ENCODE measurements around the gene SYPL2.

The SYPL2 gene

GRCh38 chr1:109521002-109521951, 54.9 kb downstream of the SYPL2 start:
- no peak for DNase-seq

GRCh38 chr1:109522026-109522425, 55.7 kb downstream of the SYPL2 start:
- no peak for DNase-seq

DNA sequence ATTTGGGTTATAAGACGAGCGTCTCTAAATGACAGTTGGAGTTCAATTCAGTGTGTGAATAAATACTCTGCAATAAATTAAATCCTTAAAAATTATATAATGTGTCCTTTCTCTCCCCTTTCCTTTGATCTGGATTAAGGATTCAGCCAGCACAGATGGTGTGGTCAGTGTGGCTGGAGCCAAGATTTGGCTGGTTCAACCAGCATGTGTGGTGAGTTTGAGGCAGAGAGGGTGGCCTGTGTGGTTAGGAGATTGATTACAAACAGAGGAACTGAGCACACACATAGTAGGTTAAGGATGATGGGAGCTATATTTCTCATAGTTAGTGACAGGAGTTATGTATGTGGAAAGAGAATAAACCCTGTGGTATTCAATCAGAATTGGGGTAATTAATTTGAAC, 57.4 kb downstream of the SYPL2 start:
- no peak for DNase-seq

DNA sequence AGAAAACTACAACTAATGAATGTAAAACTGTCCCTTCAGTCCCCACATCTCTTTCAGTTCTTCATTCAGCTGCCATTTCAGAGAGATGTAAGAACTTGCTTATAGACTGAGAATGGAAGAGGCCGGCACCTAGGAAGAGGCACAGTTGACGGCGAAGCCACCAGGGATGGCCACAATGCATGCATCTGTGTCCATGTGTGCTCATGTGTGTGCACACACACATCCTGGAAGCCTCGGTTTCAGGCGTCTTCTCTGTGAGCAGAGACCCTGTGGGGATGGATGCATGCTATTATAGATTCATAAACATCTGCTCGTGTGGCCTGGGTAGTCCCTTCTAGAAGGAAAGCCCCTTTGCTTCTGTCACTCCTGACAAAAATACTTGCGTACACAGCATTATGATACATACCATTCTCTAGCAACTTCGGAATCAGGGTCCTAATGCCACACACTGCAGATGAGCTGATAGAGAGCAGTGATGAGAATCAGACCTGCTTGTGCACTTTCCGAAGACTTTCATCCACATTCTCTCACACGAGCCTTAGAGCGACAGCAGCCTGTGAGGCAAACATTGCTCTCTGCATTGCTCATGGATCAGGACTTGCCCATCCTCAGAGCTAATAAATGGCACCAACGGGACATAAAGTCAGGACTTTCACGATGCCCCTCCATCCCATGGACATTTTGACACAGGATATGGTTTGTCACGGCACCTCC, 60.9 kb downstream of the SYPL2 start:
- no peak for DNase-seq

DNA sequence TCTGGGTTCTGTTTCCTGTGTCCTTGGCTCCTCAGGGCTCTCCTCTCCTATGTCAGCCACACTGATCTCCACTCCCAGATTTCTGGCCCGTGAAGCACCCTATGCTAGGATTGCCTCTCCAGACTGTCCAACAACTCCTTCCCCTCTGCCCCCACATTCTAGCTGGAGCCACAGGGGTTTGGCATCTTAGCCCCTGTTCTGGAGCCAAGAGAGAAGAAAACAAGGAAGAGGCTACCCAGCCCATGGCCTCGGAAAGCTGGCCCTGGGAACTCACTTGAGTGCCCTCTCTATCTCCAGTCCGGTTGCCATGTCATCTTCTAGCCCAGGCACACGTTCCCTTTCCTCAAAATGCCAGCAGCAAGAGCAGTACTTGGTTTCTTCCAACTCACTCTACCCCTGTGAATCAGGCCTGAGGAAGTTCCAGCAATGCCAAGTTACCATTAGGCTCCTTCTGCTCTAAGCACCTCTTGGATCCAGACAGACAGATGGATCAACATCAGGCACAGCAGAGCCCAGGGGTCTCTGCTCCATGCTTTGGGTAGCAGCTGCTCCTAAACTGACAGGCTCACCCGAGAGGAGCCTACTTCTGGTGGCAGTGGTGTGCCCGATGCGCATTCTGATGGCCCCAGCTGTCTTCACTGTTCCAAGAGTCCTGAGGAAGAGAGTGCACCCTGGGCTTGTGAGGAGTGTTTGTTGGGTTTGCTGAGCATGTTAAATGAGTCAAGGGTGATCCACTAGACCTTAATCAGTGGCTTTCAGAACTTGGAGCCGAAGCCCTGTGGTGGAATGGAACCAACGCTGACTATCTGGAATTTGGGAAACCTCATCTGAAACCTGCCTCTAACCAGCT, 61.7 kb downstream of the SYPL2 start:
- DNase-seq = no peak

DNA sequence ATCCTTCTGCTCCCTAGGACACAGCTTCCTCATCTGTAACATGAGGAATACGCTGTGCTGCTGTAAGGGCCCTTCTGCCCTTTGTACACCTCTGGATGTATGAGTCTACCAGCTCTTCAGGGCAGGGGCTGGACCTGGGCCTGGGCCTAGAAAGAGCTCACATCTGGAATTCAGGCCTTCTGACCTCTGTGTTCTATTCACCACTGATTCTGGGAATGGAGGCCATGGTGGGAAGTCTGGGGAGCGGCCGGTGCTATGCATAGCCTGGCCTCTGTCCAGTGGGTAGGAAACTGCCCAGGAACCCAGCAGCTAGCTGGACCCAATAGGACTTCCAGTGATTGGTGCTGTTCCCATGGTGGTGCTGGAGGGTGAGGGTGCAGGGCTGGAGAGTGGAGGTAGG, 62.4 kb downstream of the SYPL2 start:
- DNase-seq = no peak

DNA sequence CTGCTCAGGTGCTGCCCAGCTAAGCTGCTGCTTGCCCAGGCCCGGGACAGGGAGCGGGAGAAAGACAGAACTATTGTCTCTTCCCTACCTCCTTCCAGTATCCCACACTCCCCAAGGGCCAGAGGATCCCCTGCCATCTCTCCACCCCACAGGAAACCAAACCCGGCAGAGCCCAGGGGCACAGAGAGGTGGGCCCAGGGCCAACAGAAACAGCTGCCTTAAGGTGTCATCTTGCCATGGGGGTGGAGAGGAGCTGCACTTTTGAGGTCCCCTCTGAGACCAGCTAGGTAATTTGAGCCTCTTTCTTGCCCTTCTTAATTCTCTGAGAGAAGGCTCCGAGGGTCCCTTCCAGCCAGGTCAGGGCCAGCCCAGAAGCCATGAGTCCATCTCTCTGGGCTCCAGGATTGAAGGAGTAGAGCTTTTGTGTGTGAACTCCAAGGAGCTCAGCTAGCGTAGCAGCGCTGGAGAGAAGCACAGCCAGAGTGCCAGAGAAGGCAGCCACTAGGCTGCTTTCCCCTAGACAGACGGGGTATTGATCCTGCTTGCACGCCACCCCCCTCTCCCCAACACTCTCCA, 63.6 kb downstream of the SYPL2 start:
- no peak for DNase-seq

- no peak for DNase-seq
Measured at GRCh38 chr1:109530457-109531087, 64.2 kb downstream of the SYPL2 start.

DNA sequence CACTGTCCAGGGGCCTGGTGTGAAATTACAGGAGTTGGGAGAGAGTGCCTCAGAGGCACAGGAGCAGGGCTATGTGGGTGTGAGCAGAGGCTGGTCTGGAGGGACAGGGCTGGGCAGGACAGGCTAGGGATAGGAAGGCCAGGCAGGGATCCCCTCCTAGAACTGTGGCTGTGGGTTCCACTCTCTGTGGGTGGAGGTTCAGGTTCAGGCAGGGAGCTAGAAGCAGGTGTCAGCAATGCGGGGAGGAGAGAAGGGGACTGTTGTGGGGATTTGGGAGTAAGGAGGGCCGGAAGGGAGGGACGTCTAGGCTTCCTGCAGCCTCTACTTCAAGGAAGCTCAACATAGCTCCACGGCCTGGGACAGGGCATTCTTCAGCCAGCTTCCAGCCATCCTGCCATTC, 65.0 kb downstream of the SYPL2 start:
- DNase-seq = no peak
